ENCODE data around the gene SLC22A15.
"Not testable (repeated sequence)": the region's sequence is repeated elsewhere in the genome, so short reads cannot be mapped to it uniquely, and the experiment has no call there.

SLC22A15 gene

DNA sequence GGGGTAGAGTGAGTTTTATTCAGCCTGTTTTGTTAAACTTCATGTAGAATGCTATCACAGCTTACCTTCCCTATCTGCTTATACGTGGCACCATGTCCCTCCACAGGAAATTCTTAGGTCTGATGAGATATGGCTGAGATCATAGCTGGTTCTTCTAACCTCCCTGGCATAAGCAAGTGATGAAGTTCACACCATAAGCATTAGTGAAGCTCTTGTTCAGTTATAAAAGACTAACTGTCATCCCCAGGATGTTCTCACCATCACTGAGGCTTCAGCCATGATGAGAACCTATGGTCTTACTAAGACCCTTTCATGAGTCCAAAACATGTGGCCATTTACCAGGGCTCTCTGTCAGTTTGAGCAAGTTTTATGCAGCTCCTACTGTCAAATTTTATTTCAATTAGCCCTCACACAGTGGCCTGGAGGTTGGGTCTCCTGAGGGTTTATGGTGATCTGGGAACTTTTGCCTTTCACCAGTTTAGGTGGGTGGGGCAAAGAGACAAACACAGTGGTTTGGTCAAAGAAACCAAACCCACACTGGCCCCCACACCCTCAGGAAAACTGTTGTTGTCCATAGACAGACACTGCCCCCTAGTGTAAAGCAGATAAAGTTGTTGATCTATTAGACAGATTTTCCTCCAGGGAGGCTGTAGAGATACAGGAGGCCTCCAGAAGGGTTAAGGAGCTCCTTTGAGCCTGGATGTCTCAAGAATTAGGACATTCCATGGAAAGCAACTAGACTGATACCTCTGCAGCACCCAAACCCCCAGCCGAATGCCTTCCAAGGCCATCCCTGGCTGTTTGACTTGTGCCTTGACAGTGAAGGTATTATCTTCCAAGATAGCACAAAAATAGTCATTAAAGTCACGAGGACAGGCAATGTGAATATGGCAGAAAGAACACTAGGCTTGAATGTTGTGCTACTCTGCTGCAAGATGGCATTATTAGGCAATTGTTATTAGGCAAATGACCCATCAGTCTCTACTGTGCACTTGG, 5.0 kb downstream of the SLC22A15 start:
- DNase-seq (ENCODE audit: low spot score): peak; percentile 70

- no peak for DNase-seq (ENCODE audit: low spot score)
Observed at GRCh38 chr1:115982400-115982799, 6.1 kb downstream of the SLC22A15 start.

- no peak for DNase-seq (ENCODE audit: low spot score)
Observed at GRCh38 chr1:115983584-115983983, 7.3 kb downstream of the SLC22A15 start.

DNA sequence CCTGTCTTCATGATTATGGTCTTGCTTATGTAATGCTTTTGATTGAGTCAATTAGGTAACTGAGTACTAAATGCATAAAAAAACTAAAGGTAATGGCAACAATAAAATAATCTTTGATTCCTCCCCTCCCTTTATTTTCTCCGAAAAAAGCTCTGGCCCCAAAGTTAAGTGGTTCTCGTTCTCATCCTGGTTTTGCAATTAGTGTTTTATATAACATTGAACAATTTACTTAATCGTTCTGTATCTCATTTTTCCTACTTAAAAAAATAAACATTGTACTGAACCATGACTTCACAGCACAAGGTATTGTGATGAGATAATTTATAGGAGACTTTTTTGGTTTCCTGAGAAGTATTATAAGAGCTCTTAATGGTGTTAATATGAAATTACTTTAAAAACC, 11.3 kb downstream of the SLC22A15 start:
- DNase-seq (ENCODE audit: low spot score): no peak

DNA sequence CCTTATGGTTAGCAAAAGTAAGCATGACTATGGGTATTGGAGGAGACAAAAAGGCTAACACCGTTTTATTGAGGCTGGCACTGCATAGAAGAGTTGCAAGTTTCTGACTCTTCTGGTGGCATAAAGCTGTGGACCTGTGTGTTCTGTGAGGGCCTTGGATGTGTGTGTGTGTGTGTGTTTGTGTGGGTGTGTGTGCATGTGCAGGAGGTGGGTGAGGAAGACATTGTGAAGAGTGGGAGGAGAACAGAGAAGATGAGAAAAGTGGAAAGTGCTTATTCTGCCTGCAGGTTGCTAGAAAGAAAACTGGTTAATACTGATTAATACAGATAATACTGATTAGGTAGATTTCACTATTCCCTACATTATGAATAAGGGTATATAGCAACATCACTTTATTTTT, 12.6 kb downstream of the SLC22A15 start:
- DNase-seq (ENCODE audit: low spot score): no peak

GRCh38 chr1:115989699-115990098, 13.4 kb downstream of the SLC22A15 start:
- no peak for DNase-seq (ENCODE audit: low spot score)

GRCh38 chr1:115991909-115992308, 15.6 kb downstream of the SLC22A15 start:
- no peak for DNase-seq (ENCODE audit: low spot score)

- DNase-seq (ENCODE audit: low spot score): not testable (repeated sequence)
Observed at GRCh38 chr1:115997921-115998320, 21.6 kb downstream of the SLC22A15 start.

GRCh38 chr1:116001739-116002487, 25.6 kb downstream of the SLC22A15 start:
- no peak for DNase-seq (ENCODE audit: low spot score)

- DNase-seq (ENCODE audit: low spot score): no peak
Observed at GRCh38 chr1:116002781-116003420, 26.6 kb downstream of the SLC22A15 start.

- no peak for DNase-seq (ENCODE audit: low spot score)
Observed at GRCh38 chr1:116003823-116004222, 27.5 kb downstream of the SLC22A15 start.

DNA sequence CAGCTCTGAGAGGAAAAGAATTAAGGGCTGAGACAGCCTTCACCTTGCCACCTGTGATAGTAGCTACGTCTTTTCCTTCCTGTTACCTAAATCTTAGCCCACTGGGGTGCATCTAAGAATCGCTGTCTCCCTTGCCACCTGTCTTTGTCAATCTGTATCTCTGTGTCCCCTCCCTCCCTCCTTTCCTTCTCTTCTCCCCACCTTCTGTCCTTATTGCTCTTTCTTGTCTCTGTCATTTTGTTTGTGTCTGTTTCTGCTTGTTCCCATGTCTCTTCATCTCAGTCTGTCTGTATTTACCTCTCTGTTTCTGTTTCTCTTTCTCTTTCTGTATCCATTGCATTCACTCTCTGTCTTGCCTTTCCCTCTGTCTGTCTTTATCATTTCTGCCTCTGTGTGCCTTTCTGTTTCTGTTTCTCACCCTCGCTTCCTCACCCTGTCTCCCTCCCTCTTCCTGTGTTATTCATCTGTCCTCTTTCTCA, 30.2 kb downstream of the SLC22A15 start:
- DNase-seq (ENCODE audit: low spot score): no peak

DNA sequence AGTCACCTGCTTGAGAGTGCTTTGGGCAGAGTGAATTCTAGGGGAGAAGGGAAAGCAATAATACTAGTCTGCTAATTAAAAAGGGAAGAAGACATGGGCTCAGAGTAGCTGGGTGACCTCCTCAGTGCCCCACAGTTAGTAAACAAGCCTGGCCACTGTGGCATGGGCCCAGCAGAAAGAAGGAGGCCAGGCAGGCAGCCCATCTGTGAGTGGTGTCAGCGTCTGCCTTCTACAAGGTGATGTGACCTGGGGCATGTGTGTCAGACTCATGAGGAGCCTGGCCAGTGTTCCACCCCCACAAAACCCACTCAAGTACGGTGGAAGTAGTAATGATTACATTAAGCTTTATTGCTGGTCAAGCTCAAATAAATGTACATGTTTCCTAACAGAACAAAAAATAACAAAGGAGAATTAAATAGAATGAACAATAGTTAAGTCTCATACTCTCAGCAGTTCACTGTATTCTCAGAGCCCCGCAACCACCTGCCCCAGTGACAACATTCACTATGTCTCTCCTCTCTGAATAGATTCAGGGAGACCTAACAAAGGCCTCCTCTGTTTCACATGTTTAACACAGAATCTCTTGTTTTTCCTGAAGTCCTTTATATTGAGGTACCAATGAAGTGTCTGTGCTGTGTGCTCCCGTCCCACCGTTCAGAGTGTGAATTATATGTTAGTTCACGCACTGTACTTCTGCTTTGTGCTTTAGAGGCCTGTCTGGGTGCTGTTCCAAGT, 32.5 kb downstream of the SLC22A15 start:
- DNase-seq (ENCODE audit: low spot score): no peak

DNA sequence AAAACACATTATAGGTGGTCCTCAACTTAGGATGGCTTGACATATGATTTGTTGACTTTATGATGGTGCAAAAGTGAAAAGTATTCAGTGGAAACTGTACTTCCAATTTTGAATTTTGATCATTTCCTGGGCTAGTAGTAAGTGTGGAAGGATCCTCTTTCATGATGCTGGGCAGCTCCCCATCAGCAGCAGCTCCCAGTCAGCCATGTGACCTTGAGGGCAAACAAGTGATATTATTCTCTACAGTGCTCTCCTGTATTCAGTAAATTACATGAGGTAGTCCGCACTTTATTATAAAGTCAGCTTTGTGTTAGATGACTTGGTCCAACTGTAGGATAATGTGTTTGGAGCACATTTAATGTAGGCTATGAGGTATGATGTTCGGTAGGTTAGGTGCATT, 36.4 kb downstream of the SLC22A15 start:
- no peak for DNase-seq (ENCODE audit: low spot score)

GRCh38 chr1:116015679-116016078, 39.4 kb downstream of the SLC22A15 start:
- DNase-seq (ENCODE audit: low spot score): no peak

DNA sequence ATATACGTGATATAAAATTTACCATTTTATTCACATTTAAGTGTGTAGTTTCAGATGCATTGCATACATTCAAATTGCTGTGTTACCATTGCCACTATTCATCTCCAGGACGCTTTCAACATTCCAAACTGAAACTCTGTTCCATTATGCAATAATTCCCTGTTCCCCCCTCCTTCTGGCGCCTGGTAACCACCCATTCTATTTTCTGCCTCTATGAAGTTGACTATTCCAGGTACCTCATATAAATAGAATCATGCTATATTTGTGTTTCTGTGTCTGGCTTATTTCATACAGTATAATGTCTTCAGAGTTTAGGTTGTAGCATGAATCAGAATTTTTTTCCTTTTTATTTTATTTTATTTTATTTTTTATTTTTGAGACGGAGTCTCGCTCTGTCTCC, 41.7 kb downstream of the SLC22A15 start:
- DNase-seq (ENCODE audit: low spot score): no peak

GRCh38 chr1:116019653-116020253, 43.4 kb downstream of the SLC22A15 start:
- DNase-seq (ENCODE audit: low spot score): no peak

DNA sequence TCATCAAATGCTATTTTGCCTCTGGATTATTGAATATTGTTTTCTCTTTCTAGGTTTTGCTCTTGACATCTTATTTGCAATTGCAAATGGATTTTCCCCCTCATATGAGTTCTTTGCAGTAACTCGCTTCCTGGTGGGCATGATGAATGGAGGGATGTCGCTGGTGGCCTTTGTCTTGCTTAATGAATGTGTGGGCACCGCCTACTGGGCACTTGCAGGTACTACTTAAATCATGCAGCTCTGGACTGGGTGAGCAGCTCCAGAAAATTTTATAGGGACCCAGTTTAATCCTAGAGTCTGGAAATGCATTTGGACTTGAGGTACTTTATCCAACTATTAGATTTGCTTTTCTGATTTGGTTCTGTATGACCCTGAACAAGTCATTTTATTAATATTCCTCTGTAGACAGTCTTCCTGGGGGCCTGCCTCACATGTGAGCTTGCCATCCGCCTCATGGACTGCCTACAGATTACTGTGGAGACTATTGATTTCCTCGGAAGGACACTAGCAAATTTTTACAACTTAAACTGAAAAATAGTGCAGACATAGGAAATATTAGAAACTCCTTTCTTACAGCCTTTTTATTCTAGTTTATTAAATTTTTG, 44.5 kb downstream of the SLC22A15 start:
- DNase-seq (ENCODE audit: low spot score): peak; percentile 60

DNA sequence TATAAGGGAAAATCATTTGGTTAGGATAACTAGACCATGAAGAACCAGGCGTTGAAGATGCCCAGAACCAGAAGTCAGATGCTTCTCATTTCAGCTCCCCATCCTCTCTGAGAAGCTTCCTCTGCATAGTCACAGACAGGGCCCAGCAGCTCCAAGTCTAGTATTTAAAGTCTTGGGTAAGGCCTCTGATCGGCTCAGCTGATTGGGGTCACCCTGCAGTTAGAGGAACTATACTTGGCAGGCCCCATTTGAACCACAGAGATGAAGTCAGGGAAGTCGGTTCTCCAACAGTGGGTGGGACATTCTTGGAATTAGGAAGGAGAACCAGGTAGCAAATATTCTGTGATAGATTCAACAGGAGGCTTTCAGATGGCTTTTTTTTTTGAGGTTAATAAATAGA, 48.3 kb downstream of the SLC22A15 start:
- DNase-seq (ENCODE audit: low spot score): no peak

DNA sequence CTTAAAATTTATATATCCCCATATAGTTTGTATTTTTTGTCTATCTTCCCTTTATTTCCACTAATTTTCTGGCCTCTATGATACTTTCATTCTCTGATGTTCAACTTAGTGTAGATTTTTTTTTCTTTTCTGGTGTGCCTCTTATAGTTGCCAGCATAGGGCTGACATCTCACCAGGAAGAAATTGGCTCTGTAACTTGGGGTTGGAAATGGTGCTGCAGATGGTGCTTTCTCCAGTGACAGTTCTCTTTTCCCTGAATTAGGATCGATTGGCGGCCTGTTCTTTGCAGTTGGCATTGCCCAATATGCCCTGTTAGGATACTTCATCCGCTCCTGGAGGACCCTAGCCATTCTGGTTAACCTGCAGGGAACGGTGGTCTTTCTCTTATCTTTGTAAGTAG, 50.3 kb downstream of the SLC22A15 start:
- no peak for DNase-seq (ENCODE audit: low spot score)

DNA sequence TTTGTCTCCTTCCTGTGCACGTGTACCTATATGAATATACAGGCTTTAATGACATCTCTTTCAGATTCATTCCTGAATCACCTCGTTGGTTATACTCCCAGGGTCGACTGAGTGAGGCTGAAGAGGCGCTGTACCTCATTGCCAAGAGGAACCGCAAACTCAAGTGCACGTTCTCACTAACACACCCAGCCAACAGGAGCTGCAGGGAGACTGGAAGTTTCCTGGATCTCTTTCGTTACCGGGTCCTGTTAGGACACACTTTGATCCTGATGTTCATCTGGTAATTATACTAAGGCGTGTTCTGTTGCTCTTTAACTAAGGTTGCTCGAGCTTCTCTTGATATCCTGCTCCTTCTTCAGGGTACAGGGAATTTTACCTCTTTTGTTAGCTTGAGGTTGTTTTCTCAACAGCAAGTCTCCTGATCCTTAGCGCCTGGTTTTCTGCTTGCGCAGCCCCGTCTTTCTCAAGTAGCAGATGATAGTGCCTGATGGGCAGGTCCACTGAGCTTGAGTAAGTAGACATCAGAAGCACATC, 55.1 kb downstream of the SLC22A15 start:
- DNase-seq (ENCODE audit: low spot score): no peak
